Transverse colon (tissue), 4 donors: Measurements from ENCODE around the gene GPHA2.

ENCODE experiments used
- CTCF ChIP-seq, 5 experiments: fragments of 200-600 bp in 3 of 5; fragments of 450-650 bp in 2 of 5; sonication (generic) in 3 of 5; IDR thresholded peaks; 1 replicate in 2 of 5; 2 replicates in 3 of 5; pipeline ENCODE4 v1.5.1; 2016 to 2017; ENCODE audit warnings: antibody characterized with exemption in 5 of 5, inconsistent platforms in 3 of 5, mild to moderate bottlenecking in 2 of 5, moderate library complexity in 1 of 5
- EP300 ChIP-seq: sonication (generic); formaldehyde crosslinking; IDR thresholded peaks from one replicate; pipeline ENCODE4 v1.6.1; 2017; ENCODE audit warnings: antibody characterized with exemption, low read depth
- POLR2A ChIP-seq: fragments of 450-650 bp; IDR thresholded peaks from one replicate; pipeline ENCODE4 v1.6.1; 2016; ENCODE audit warnings: antibody characterized with exemption, mild to moderate bottlenecking, moderate library complexity
- POLR2AphosphoS5 ChIP-seq, 3 donors: sonication (generic); formaldehyde crosslinking; IDR thresholded peaks; one replicate each; pipeline ENCODE4 v1.6.1; 2016; ENCODE audit warnings: antibody characterized with exemption in 3 of 3

- no peak for TF ChIP-seq POLR2AphosphoS5 (IDR thresholded peaks at IDR 0.05)
- TF ChIP-seq POLR2A: no peak
- TF ChIP-seq CTCF (IDR thresholded peaks at IDR 0.05): no peak
- no peak for TF ChIP-seq EP300
These were observed 23.8 kb upstream of the GPHA2 start for GRCh38 chr11:64959498-64959897.
